22Rv1 (cell line): ENCODE data around the gene IGSF9.
A peak's percentile ranks its signal among the peaks of the same experiment; 100 is the strongest.

ENCODE experiments used
- H3K27ac ChIP-seq: fragments of 450-650 bp; 2 replicates; pipeline ENCODE4 v1.5.1; 2017
- CTCF ChIP-seq: fragments of 450-650 bp; IDR thresholded peaks from 2 replicates; pipeline ENCODE4 v1.5.1; 2017; ENCODE audit warnings: mild to moderate bottlenecking
- ZFX ChIP-seq: fragments of 450-650 bp; IDR thresholded peaks from 2 replicates; pipeline ENCODE4 v1.6.1; 2017; ENCODE audit warnings: antibody characterized with exemption, borderline replicate concordance

The IGSF9 gene

GRCh38 chr1:159900086-159900680, 45.2 kb downstream of the IGSF9 start, which contains the start of gene CFAP45:
Gene CFAP45 (minus strand): TSS chr1:159900165. CDS start chr1:159900098, 67 bp downstream.
- TF ChIP-seq CTCF (0 out of 2 replicates have a peak, but pooled peaks have one; percentile 12), ZFX (no peak)
- peak within 1 kb of the TSS; percentile 99 for H3K27ac ChIP-seq

GRCh38 chr1:159899634-159900033, 45.8 kb downstream of the IGSF9 start:
- H3K27ac ChIP-seq: peak overlapping the region; percentile 99

- no peak overlapping the region for H3K27ac ChIP-seq
- TF ChIP-seq CTCF (no peak), ZFX (no peak)
These were observed 46.9 kb downstream of the IGSF9 start for GRCh38 chr1:159898527-159898926.

GRCh38 chr1:159897962-159898361, 47.5 kb downstream of the IGSF9 start:
- no peak overlapping the region for H3K27ac ChIP-seq

GRCh38 chr1:159896546-159896930, 48.9 kb downstream of the IGSF9 start:
- no peak overlapping the region for H3K27ac ChIP-seq
- TF ChIP-seq ZFX (no peak), CTCF (no peak)

More at GRCh38 chr1:159897962-159898361, 47.5 kb downstream of the IGSF9 start:
- TF ChIP-seq ZFX: no peak
- no peak for TF ChIP-seq CTCF

GRCh38 chr1:159895836-159896545, 49.4 kb downstream of the IGSF9 start:
- TF ChIP-seq ZFX: no peak
- H3K27ac ChIP-seq: no peak overlapping the region

- no peak overlapping the region for H3K27ac ChIP-seq
- TF ChIP-seq CTCF: no peak
- no peak for TF ChIP-seq ZFX
These were observed 50.1 kb downstream of the IGSF9 start for GRCh38 chr1:159895286-159895685.

GRCh38 chr1:159892944-159893343, 52.5 kb downstream of the IGSF9 start:
- H3K27ac ChIP-seq: no peak overlapping the region
- TF ChIP-seq ZFX: no peak
- peak; percentile 15; the same call in 1 of the 2 replicates for TF ChIP-seq CTCF
